Hematopoietic multipotent progenitor cell treated with erythropoietin and hydrocortisone succinate and interleukin-3 and kit ligand, for 4 days (in vitro differentiated cells): ENCODE results near the gene MEOX1.

Source experiments
- DNase-seq: peaks from one replicate; pipeline ENCODE4 v3.0.0-alpha.2; 2015

MEOX1 gene

GRCh38 chr17:43679401-43679800, 17.7 kb upstream of the MEOX1 start:
- no peak for DNase-seq

- DNase-seq: peak; percentile 56
Observed at GRCh38 chr17:43676471-43676870, 14.7 kb upstream of the MEOX1 start.

- DNase-seq: no peak
Observed at GRCh38 chr17:43674394-43674793, 12.7 kb upstream of the MEOX1 start.

GRCh38 chr17:43673516-43674323, 12.0 kb upstream of the MEOX1 start:
- DNase-seq: peak; percentile 76

- no peak for DNase-seq
Observed at GRCh38 chr17:43671755-43672519, 10.2 kb upstream of the MEOX1 start.

GRCh38 chr17:43671031-43671692, 9.4 kb upstream of the MEOX1 start:
- DNase-seq: no peak

GRCh38 chr17:43670645-43671030, 8.9 kb upstream of the MEOX1 start:
- DNase-seq: no peak

- no peak for DNase-seq
Observed at GRCh38 chr17:43669971-43670644, 8.4 kb upstream of the MEOX1 start.

GRCh38 chr17:43667947-43668348, 6.2 kb upstream of the MEOX1 start:
- no peak for DNase-seq

GRCh38 chr17:43667506-43667905, 5.8 kb upstream of the MEOX1 start:
- no peak for DNase-seq

- DNase-seq: no peak
Observed at GRCh38 chr17:43665937-43666236, 4.2 kb upstream of the MEOX1 start.

- DNase-seq: no peak
Observed at GRCh38 chr17:43665084-43665936, 3.6 kb upstream of the MEOX1 start.

GRCh38 chr17:43664096-43664495, 2.4 kb upstream of the MEOX1 start:
- DNase-seq: no peak

- no peak for DNase-seq
Observed at GRCh38 chr17:43663383-43663782, 1.7 kb upstream of the MEOX1 start.

- DNase-seq: no peak
Observed at GRCh38 chr17:43662413-43663141, 855 bp upstream of the MEOX1 start.

- DNase-seq: no peak
Observed at GRCh38 chr17:43660816-43661493, 767 bp downstream of the MEOX1 start.

GRCh38 chr17:43659823-43660617, 1.7 kb downstream of the MEOX1 start:
- DNase-seq: no peak

- no peak for DNase-seq
Observed at GRCh38 chr17:43658900-43659299, 2.8 kb downstream of the MEOX1 start.

GRCh38 chr17:43655693-43656255, 5.9 kb downstream of the MEOX1 start:
- peak; percentile 64 for DNase-seq

- DNase-seq: no peak
Observed at GRCh38 chr17:43652124-43652480, 9.6 kb downstream of the MEOX1 start.
